Measurements from ENCODE around the gene FRAS1. TPM values are rescaled to one million over a fixed set of nuclear protein-coding genes. Genes with fewer than 3 reads are reported as not detected.

FRAS1 gene
- total and polyA plus RNA-seq, 9 of the 15 experiments (the other 6 are each of a cell fraction or from before 2014, with no cell fraction given): under 0.01 to 0.11 (median 0.04) TPM; not detected in 2

GRCh38 chr4:78556665-78557064, 499.5 kb downstream of the FRAS1 start:
- WGBS (ENCODE audit: insufficient coverage, low coverage, missing lambda C conversion rate): 61% methylated on average over 4 of the region's 4 CpGs
- no peak overlapping the region for H2AFZ ChIP-seq (ENCODE audit: low read depth, low read length)
- in situ Hi-C loops (cut with MboI): no loop called here
- peaks cover 6 to 17% of the 10 kb centered on the region in 2 experiments; a peak in 4 of 5 replicates for H3K4me1 ChIP-seq (replicated peaks in 1 of 2; ENCODE audit: control insufficient read depth in 2 of 2, insufficient read depth in 2 of 2, low read length in 2 of 2)
- ChIA-PET POLR2A (no interaction called here), CTCF (ENCODE audit: low intra/inter-chr PET ratio) (no interaction called here)
- no peak for ATAC-seq
- H3K79me2 ChIP-seq (ENCODE audit: control insufficient read depth, insufficient read depth, low read length): no peaks in the 10 kb centered on the region
- intact Hi-C loops (cut with micrococcal nuclease): no loop called here
- no peak overlapping the region for H3K9ac ChIP-seq (ENCODE audit: insufficient read depth in 1 of 2, low read depth in 2 of 2, low read length in 2 of 2)
- peaks cover 0 to 3% of the 10 kb centered on the region in 2 experiments; a peak in 1 of 5 replicates for H3K27me3 ChIP-seq (ENCODE audit: control insufficient read depth in 2 of 2, insufficient read depth in 2 of 2, low read length in 2 of 2)
- H3K9me1 ChIP-seq (ENCODE audit: control insufficient read depth, insufficient read depth, low read length): no peaks in the 10 kb centered on the region
- DNase-seq (ENCODE audit: extremely low read depth in 1 of 4, low spot score in 3 of 4): no peak
- no peaks in the 10 kb centered on the region for H3K9me3 ChIP-seq (replicated peaks; ENCODE audit: control insufficient read depth, insufficient read depth, low read depth, low read length)
- no TSS peak for BruUV-seq (replicated peaks)
- TF ChIP-seq PCBP1 (IDR thresholded peaks at IDR 0.05; ENCODE audit: low read depth, low read length, poor library complexity, severe bottlenecking) (no peak), PHF21A (IDR thresholded peaks at IDR 0.05; ENCODE audit: borderline replicate concordance, low read depth) (no peak), MXI1 (IDR thresholded peaks at IDR 0.05; ENCODE audit: low read depth, low read length) (no peak), ARID2 (IDR thresholded peaks at IDR 0.05) (no peak), ZBTB17 (CRISPR knock-in tag; IDR thresholded peaks at IDR 0.05) (no peak), ZNF224 (CRISPR knock-in tag; IDR thresholded peaks at IDR 0.05) (no peak), HLTF (IDR thresholded peaks at IDR 0.05) (no peak), ZNF655 (CRISPR knock-in tag; IDR thresholded peaks at IDR 0.05) (no peak), TARDBP (IDR thresholded peaks at IDR 0.05) (no peak), HES1 (IDR thresholded peaks at IDR 0.05; ENCODE audit: low read depth) (no peak)
- no peak overlapping the region for H3K27ac ChIP-seq (ENCODE audit: extremely low read depth, low read depth, low read length)
- FAIRE-seq: no peak
- H3K36me3 ChIP-seq (ENCODE audit: control insufficient read depth, insufficient read depth, low read length): no peaks in the 10 kb centered on the region
- H4K20me1 ChIP-seq (replicated peaks; ENCODE audit: control insufficient read depth, insufficient read depth, low read length): no peaks in the 10 kb centered on the region
- H3K4me3 ChIP-seq: no peak overlapping the region
- no peak overlapping the region for H3K4me2 ChIP-seq (ENCODE audit: insufficient read depth, low read length)
